Measurements from ENCODE around the gene OTUD3. TPM values are rescaled to one million over a fixed set of nuclear protein-coding genes. Genes with fewer than 3 reads are reported as not detected.

The OTUD3 gene
- total and polyA plus RNA-seq, 2 of the 13 experiments (the other 11 are each of a cell fraction or from before 2014, with no cell fraction given) = 5.2 to 7.5 TPM

DNA sequence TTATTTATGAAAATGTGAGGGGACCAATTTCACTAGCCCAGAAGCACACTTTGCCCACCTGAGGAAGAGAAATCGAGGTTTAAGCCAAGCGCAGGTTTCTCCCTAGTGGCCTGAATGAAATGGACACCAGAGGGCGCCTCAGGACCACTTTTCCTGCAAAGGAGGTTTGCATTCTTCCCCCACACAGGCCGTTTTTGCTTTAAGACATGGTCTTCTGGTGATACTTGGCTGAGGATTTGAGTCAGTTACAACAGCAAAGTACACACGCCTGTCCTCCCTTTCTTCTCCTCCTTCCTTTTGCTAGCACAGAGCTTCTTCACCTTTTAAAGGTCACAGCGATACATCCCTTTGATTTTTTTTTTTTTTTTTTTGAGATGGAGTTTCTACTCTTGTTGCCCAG lies 35.9 kb downstream of the OTUD3 start (continued):
- TF ChIP-seq ZNF280D (CRISPR knock-in tag; IDR thresholded peaks at IDR 0.05) (no peak), SALL1 (CRISPR knock-in tag; IDR thresholded peaks at IDR 0.05) (no peak), ZNF564 (CRISPR knock-in tag; IDR thresholded peaks at IDR 0.05) (no peak), ZNF34 (CRISPR knock-in tag; IDR thresholded peaks at IDR 0.05; ENCODE audit: borderline replicate concordance) (no peak), MAX (IDR thresholded peaks at IDR 0.05) (no peak), ZSCAN21 (CRISPR knock-in tag; IDR thresholded peaks at IDR 0.05; ENCODE audit: borderline replicate concordance) (no peak), ZNF577 (CRISPR knock-in tag; IDR thresholded peaks at IDR 0.05; ENCODE audit: borderline replicate concordance, low read depth) (no peak), KAT8 (CRISPR knock-in tag; IDR thresholded peaks at IDR 0.05) (peak; percentile 44; the same call in 1 of the 2 replicates), RXRB (CRISPR knock-in tag; IDR thresholded peaks at IDR 0.05; ENCODE audit: borderline replicate concordance) (peak; percentile 30; the same call in 1 of the 2 replicates), NR2F1 (CRISPR knock-in tag; IDR thresholded peaks at IDR 0.05) (no peak), SOX5 (CRISPR knock-in tag; IDR thresholded peaks at IDR 0.05; ENCODE audit: borderline replicate concordance) (0 out of 2 replicates have a peak, but pooled peaks have one; percentile 13), RAD21 (CRISPR knock-in tag; IDR thresholded peaks at IDR 0.05) (peak; percentile 91), HNF1B (CRISPR knock-in tag; IDR thresholded peaks at IDR 0.05) (0 out of 2 replicates have a peak, but pooled peaks have one; percentile 33), ZNF598 (CRISPR knock-in tag; IDR thresholded peaks at IDR 0.05; ENCODE audit: borderline replicate concordance) (no peak), KLF9 (CRISPR knock-in tag; IDR thresholded peaks at IDR 0.05; ENCODE audit: low read depth) (no peak), SPEN (CRISPR knock-in tag; IDR thresholded peaks at IDR 0.05; ENCODE audit: low read depth) (no peak)
- TF ChIP-seq, protein P1, sequence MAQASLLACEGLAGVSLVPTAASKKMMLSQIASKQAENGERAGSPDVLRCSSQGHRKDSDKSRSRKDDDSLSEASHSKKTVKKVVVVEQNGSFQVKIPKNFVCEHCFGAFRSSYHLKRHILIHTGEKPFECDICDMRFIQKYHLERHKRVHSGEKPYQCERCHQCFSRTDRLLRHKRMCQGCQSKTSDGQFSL (CRISPR knock-in tag; IDR thresholded peaks at IDR 0.05) = 0 out of 2 replicates have a peak, but pooled peaks have one; percentile 33
- TF ChIP-seq, protein P2, sequence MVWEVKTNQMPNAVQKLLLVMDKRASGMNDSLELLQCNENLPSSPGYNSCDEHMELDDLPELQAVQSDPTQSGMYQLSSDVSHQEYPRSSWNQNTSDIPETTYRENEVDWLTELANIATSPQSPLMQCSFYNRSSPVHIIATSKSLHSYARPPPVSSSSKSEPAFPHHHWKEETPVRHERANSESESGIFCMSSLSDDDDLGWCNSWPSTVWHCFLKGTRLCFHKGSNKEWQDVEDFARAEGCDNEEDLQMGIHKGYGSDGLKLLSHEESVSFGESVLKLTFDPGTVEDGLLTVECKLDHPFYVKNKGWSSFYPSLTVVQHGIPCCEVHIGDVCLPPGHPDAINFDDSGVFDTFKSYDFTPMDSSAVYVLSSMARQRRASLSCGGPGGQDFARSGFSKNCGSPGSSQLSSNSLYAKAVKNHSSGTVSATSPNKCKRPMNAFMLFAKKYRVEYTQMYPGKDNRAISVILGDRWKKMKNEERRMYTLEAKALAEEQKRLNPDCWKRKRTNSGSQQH (CRISPR knock-in tag; IDR thresholded peaks at IDR 0.05; ENCODE audit: low read depth) = no peak
- TF ChIP-seq, protein P3, sequence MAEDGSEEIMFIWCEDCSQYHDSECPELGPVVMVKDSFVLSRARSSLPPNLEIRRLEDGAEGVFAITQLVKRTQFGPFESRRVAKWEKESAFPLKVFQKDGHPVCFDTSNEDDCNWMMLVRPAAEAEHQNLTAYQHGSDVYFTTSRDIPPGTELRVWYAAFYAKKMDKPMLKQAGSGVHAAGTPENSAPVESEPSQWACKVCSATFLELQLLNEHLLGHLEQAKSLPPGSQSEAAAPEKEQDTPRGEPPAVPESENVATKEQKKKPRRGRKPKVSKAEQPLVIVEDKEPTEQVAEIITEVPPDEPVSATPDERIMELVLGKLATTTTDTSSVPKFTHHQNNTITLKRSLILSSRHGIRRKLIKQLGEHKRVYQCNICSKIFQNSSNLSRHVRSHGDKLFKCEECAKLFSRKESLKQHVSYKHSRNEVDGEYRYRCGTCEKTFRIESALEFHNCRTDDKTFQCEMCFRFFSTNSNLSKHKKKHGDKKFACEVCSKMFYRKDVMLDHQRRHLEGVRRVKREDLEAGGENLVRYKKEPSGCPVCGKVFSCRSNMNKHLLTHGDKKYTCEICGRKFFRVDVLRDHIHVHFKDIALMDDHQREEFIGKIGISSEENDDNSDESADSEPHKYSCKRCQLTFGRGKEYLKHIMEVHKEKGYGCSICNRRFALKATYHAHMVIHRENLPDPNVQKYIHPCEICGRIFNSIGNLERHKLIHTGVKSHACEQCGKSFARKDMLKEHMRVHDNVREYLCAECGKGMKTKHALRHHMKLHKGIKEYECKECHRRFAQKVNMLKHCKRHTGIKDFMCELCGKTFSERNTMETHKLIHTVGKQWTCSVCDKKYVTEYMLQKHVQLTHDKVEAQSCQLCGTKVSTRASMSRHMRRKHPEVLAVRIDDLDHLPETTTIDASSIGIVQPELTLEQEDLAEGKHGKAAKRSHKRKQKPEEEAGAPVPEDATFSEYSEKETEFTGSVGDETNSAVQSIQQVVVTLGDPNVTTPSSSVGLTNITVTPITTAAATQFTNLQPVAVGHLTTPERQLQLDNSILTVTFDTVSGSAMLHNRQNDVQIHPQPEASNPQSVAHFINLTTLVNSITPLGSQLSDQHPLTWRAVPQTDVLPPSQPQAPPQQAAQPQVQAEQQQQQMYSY (CRISPR knock-in tag; IDR thresholded peaks at IDR 0.05) = no peak
